ENCODE results near the gene FOXI3.

The FOXI3 gene

GRCh38 chr2:88452565-88452905 lies at the start of gene FOXI3:
FOXI3 (minus strand) TSS chr2:88452693; CDS start chr2:88452535, 158 bp downstream.
- DNase-seq (ENCODE audit: extremely low read depth, low read depth), result no peak
- TF ChIP-seq CTCF (IDR thresholded peaks at IDR 0.05; ENCODE audit: low read depth, low read length, missing control alignments), result no peak
- H3K4me3 ChIP-seq (replicated peaks; ENCODE audit: low read depth, low read length), result no peak within 1 kb of the TSS

GRCh38 chr2:88500691-88501090 lies 48.2 kb upstream of the FOXI3 start:
- no peak for DNase-seq (ENCODE audit: extremely low read depth, low read depth)
- no peak for TF ChIP-seq CTCF (IDR thresholded peaks at IDR 0.05; ENCODE audit: low read depth, low read length, missing control alignments)
- no peak overlapping the region for H3K4me3 ChIP-seq (replicated peaks; ENCODE audit: low read depth, low read length)

- no peak overlapping the region for H3K4me3 ChIP-seq (replicated peaks; ENCODE audit: low read depth, low read length)
- TF ChIP-seq CTCF (IDR thresholded peaks at IDR 0.05; ENCODE audit: low read depth, low read length, missing control alignments), result no peak
- DNase-seq (ENCODE audit: extremely low read depth, low read depth), result no peak
Observed at GRCh38 chr2:88499204-88499603, 46.7 kb upstream of the FOXI3 start.

GRCh38 chr2:88493481-88493880 lies 41.0 kb upstream of the FOXI3 start:
- no peak for DNase-seq (ENCODE audit: extremely low read depth, low read depth)
- H3K4me3 ChIP-seq (replicated peaks; ENCODE audit: low read depth, low read length), result no peak overlapping the region
- no peak for TF ChIP-seq CTCF (IDR thresholded peaks at IDR 0.05; ENCODE audit: low read depth, low read length, missing control alignments)

GRCh38 chr2:88492002-88492401 lies 39.5 kb upstream of the FOXI3 start:
- no peak for TF ChIP-seq CTCF (IDR thresholded peaks at IDR 0.05; ENCODE audit: low read depth, low read length, missing control alignments)
- DNase-seq (ENCODE audit: extremely low read depth, low read depth), result no peak
- no peak overlapping the region for H3K4me3 ChIP-seq (replicated peaks; ENCODE audit: low read depth, low read length)

GRCh38 chr2:88489181-88489580 lies 36.7 kb upstream of the FOXI3 start:
- H3K4me3 ChIP-seq (replicated peaks; ENCODE audit: low read depth, low read length), result no peak overlapping the region
- TF ChIP-seq CTCF (IDR thresholded peaks at IDR 0.05; ENCODE audit: low read depth, low read length, missing control alignments), result no peak
- no peak for DNase-seq (ENCODE audit: extremely low read depth, low read depth)

- DNase-seq (ENCODE audit: extremely low read depth, low read depth), result no peak
- no peak for TF ChIP-seq CTCF (IDR thresholded peaks at IDR 0.05; ENCODE audit: low read depth, low read length, missing control alignments)
- H3K4me3 ChIP-seq (replicated peaks; ENCODE audit: low read depth, low read length), result no peak overlapping the region
Observed at GRCh38 chr2:88483200-88483599, 30.7 kb upstream of the FOXI3 start.

Data from HFF-Myc (cell line).